Fibroblast of lung (primary cell): Measurements from ENCODE around the gene PPRC1. TPM values are rescaled to one million over a fixed set of nuclear protein-coding genes. Genes with fewer than 3 reads are reported as not detected.

Experiments
- DNase-seq, 2 donors: peaks; one replicate each; pipeline versions ENCODE4 v3.0.0 to v3.0.0-alpha.2; 2010; ENCODE audit warnings: low read depth in 2 of 2
- H2AFZ ChIP-seq: 2 replicates; pipeline ENCODE4 v1.5.1; 2012; ENCODE audit warnings: low read length, control low read depth, inconsistent platforms
- H3K27ac ChIP-seq: 2 replicates; pipeline ENCODE4 v1.5.1; 2011; ENCODE audit warnings: low read length, control low read depth; ENCODE audit not compliant: insufficient read depth
- H3K27me3 ChIP-seq: 2 replicates; pipeline ENCODE4 v1.5.1; 2011; ENCODE audit warnings: mild to moderate bottlenecking, low read length; ENCODE audit not compliant: control insufficient read depth, insufficient read depth
- H3K36me3 ChIP-seq: 2 replicates; pipeline ENCODE4 v1.5.1; 2011; ENCODE audit warnings: low read length; ENCODE audit not compliant: control insufficient read depth, insufficient read depth
- H3K4me1 ChIP-seq: 2 replicates; pipeline ENCODE4 v1.5.1; 2011; ENCODE audit warnings: low read length; ENCODE audit not compliant: control insufficient read depth, insufficient read depth; ENCODE audit errors: extremely low read depth
- H3K4me2 ChIP-seq: 2 replicates; pipeline ENCODE4 v1.5.1; 2011; ENCODE audit warnings: low read length, control low read depth; ENCODE audit not compliant: insufficient read depth; ENCODE audit errors: extremely low read depth
- H3K4me3 ChIP-seq, 4 experiments: fragments of 200-600 bp in 1 of 4; sonication (generic) in 1 of 4; replicated peaks in 1 of 4; 2 replicates each; pipeline ENCODE4 v1.5.1; 2011 to 2016; ENCODE audit warnings: low read length in 4 of 4, low read depth in 3 of 4, mild to moderate bottlenecking in 3 of 4, control low read depth in 2 of 4, inconsistent platforms in 1 of 4, mixed read lengths in 1 of 4; ENCODE audit not compliant: insufficient read depth in 1 of 4; ENCODE audit errors: control extremely low read depth in 1 of 4
- H3K79me2 ChIP-seq: 2 replicates; pipeline ENCODE4 v1.5.1; 2012; ENCODE audit warnings: mild to moderate bottlenecking, low read length, inconsistent platforms; ENCODE audit not compliant: control insufficient read depth, insufficient read depth
- H3K9ac ChIP-seq: 2 replicates; pipeline ENCODE4 v1.5.1; 2011; ENCODE audit warnings: mild to moderate bottlenecking, low read length, control low read depth; ENCODE audit not compliant: insufficient read depth
- H3K9me3 ChIP-seq: 2 replicates; pipeline ENCODE4 v1.5.1; 2012; ENCODE audit warnings: low read depth, low read length; ENCODE audit not compliant: control insufficient read depth, insufficient read depth
- H4K20me1 ChIP-seq: 2 replicates; pipeline ENCODE4 v1.5.1; 2011; ENCODE audit warnings: low read length; ENCODE audit not compliant: control insufficient read depth, insufficient read depth; ENCODE audit errors: extremely low read depth
- CTCF ChIP-seq, 2 donors: IDR thresholded peaks in 1 of 2; conservative IDR thresholded peaks in 1 of 2; 1 replicate in 1 of 2; 2 replicates in 1 of 2; pipeline ENCODE4 v1.5.1; 2011 to 2012; ENCODE audit warnings: low read length in 2 of 2, control low read depth in 1 of 2, inconsistent platforms in 1 of 2, low read depth in 1 of 2, mild to moderate bottlenecking in 1 of 2
- EZH2 ChIP-seq: IDR thresholded peaks from 2 replicates; pipeline ENCODE4 v1.5.1; 2012; ENCODE audit warnings: low read length, control low read depth, mild to moderate bottlenecking; ENCODE audit errors: missing control alignments
- polyA plus RNA-seq, 2 donors: library from polyadenylated mRNA; depleted of rRNA in 1 of 2; stranded (reverse) in 1 of 2; unstranded in 1 of 2; fragments of >200 nt; gene quantifications; 2 replicates each; pipeline ENCODE4 v1.2.1, GENCODE V29; 2011 to 2012; ENCODE audit warnings: missing spikeins in 1 of 2
- total RNA-seq: library from RNA; depleted of rRNA; stranded (reverse); fragments of >200 nt; gene quantifications from 2 replicates; pipeline ENCODE4 v1.2.1, GENCODE V29; 2014

Gene PPRC1
- total and polyA plus RNA-seq, 2 donors (not counting 1 experiment from before 2014, with no cell fraction given): 9.9 to 13.5 TPM

DNA sequence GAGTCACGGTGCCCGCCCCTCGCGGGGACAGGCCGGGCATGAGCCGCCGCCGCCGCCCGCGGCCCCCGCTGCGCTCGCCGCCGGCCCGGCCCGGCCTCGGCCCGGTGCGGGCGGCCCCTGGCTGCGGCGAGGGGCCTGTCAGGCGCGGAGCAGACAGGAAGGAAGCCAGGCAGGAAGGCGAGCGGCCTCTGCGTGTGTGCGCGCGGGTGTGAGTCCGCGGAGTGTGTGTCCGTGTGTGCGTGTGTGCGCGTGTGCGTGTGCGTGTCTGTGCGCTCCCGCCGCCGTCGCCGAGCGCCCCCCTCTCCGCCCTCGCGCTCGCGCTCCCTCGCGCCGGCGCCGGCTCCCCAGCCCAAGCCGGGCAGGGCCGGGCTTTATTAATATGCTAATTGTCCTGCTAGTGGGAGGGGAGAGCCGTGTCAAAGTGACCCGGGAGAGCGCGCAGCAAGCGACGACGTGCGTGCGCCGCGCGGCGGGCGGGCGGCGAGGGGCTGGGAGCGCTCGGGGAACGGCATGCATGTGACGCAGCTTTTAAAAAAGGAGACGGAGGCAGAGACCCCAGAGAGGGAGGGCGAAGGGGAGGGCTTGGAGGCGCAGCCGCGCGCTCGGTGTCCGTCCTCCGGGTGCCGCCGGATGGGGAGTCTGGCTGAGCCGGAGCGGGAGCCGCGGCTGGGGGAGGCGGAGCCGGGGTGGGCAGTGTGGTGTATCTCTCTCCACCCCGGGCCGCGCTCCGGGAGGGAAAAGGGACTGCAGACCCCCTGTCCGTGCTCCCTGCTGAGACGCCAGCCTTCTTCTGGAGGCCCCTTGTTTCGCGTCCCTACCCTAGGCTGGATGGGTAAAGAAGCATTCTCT is 12.5 kb upstream of the PPRC1 start, which contains the start of gene LDB1:
LDB1 (minus strand) TSS at position 227 of the 849 bp plus-strand sequence. CDS start 258 bp downstream, outside the sequence.
- peak within 1 kb of the TSS; percentile 49 for H2AFZ ChIP-seq
- no peaks in the 10 kb centered on the region for H4K20me1 ChIP-seq
- peak within 1 kb of the TSS; percentile 99 for H3K4me2 ChIP-seq
- peak within 1 kb of the TSS; percentile 86 for H3K9ac ChIP-seq
- peak within 1 kb of the TSS; percentile 71 to 91 (median 80) for H3K4me3 ChIP-seq
- peak within 1 kb of the TSS; percentile 80 for H3K27ac ChIP-seq
- TF ChIP-seq CTCF (conservative IDR thresholded peaks at IDR 0.05 in 1 of 2, IDR thresholded peaks at IDR 0.05 in 1 of 2; ENCODE audit: low read depth in 1 of 2, low read length in 2 of 2) (no peak), EZH2 (no peak)
- no peaks in the 10 kb centered on the region for H3K9me3 ChIP-seq
- no peaks in the 10 kb centered on the region for H3K36me3 ChIP-seq
- DNase-seq: peak; percentile 76 to 80
- H3K4me1 ChIP-seq: peaks cover 28% of the 10 kb centered on the region
- peaks cover 38% of the 10 kb centered on the region for H3K79me2 ChIP-seq
- H3K27me3 ChIP-seq: no peaks in the 10 kb centered on the region

- H2AFZ ChIP-seq: peak overlapping the region; percentile 49
- no peaks in the 10 kb centered on the region for H3K27me3 ChIP-seq
- DNase-seq: peak; percentile 83 to 91
- H3K9me3 ChIP-seq: no peaks in the 10 kb centered on the region
- no peaks in the 10 kb centered on the region for H3K36me3 ChIP-seq
- peaks cover 31% of the 10 kb centered on the region for H3K79me2 ChIP-seq
- H3K4me2 ChIP-seq: peak overlapping the region; percentile 97
- no peaks in the 10 kb centered on the region for H4K20me1 ChIP-seq
- peak overlapping the region; percentile 86 for H3K9ac ChIP-seq
- H3K4me1 ChIP-seq: peaks cover 23% of the 10 kb centered on the region
- H3K4me3 ChIP-seq: peak overlapping the region; percentile 60 to 91 (median 80)
- H3K27ac ChIP-seq: peak overlapping the region; percentile 80
- no peak for TF ChIP-seq EZH2
- no peak for TF ChIP-seq CTCF (conservative IDR thresholded peaks at IDR 0.05 in 1 of 2, IDR thresholded peaks at IDR 0.05 in 1 of 2; ENCODE audit: low read depth in 1 of 2, low read length in 2 of 2)
These were observed 11.7 kb upstream of the PPRC1 start for GRCh38 chr10:102120991-102121738.
